HG02981 (cell line): ENCODE measurements around the gene CA9.

Experiments used
- ATAC-seq: cut with Tn5 transposase; IDR thresholded peaks from one replicate; pipeline ENCODE4 v1.9.1; 2021; ENCODE audit warnings: mild to moderate bottlenecking, moderate library complexity; ENCODE audit not compliant: unreplicated experiment

CA9 gene

GRCh38 chr9:35651956-35652828 lies 21.5 kb upstream of the CA9 start:
- ATAC-seq: no peak

GRCh38 chr9:35652829-35653209 lies 20.9 kb upstream of the CA9 start:
- no peak for ATAC-seq

- no peak for ATAC-seq
Measured at GRCh38 chr9:35653611-35654010, 20.1 kb upstream of the CA9 start.

GRCh38 chr9:35656348-35656747 lies 17.4 kb upstream of the CA9 start:
- ATAC-seq: no peak

- ATAC-seq: no peak
Measured at GRCh38 chr9:35656831-35657545, 16.7 kb upstream of the CA9 start.

- peak; percentile 80 for ATAC-seq
Measured at GRCh38 chr9:35657546-35658136, 16.1 kb upstream of the CA9 start, which contains the start of gene RMRP. RMRP (minus strand) TSS chr9:35658019.

- ATAC-seq: peak; percentile 50
Measured at GRCh38 chr9:35658137-35658967, 15.4 kb upstream of the CA9 start, which contains the start of gene CCDC107. CCDC107 (plus strand) TSS chr9:35658292; CDS start chr9:35658380, 88 bp downstream.

GRCh38 chr9:35658968-35659220 lies 14.8 kb upstream of the CA9 start:
- no peak for ATAC-seq

GRCh38 chr9:35659340-35659739 lies 14.4 kb upstream of the CA9 start:
- ATAC-seq: no peak

- ATAC-seq: no peak
Measured at GRCh38 chr9:35660966-35661415, 12.7 kb upstream of the CA9 start.

GRCh38 chr9:35661756-35662350 lies 11.9 kb upstream of the CA9 start:
- no peak for ATAC-seq

- ATAC-seq: no peak
Measured at GRCh38 chr9:35662437-35662836, 11.3 kb upstream of the CA9 start.

- peak; percentile 71 for ATAC-seq
Measured at GRCh38 chr9:35664531-35665470, 8.9 kb upstream of the CA9 start, which contains the start of gene ARHGEF39. ARHGEF39 (minus strand) TSS chr9:35665195; CDS start chr9:35665169, 26 bp downstream.

GRCh38 chr9:35665471-35665818 lies 8.3 kb upstream of the CA9 start:
- no peak for ATAC-seq

- no peak for ATAC-seq
Measured at GRCh38 chr9:35666045-35666444, 7.7 kb upstream of the CA9 start.

- no peak for ATAC-seq
Measured at GRCh38 chr9:35666549-35666948, 7.2 kb upstream of the CA9 start.

- no peak for ATAC-seq
Measured at GRCh38 chr9:35667939-35668338, 5.8 kb upstream of the CA9 start.

GRCh38 chr9:35669331-35670145 lies 4.2 kb upstream of the CA9 start:
- no peak for ATAC-seq

- no peak for ATAC-seq
Measured at GRCh38 chr9:35674025-35674361, 265 bp downstream of the CA9 start.
